K562 (cell line): ENCODE data around the gene PPP1R13L. TPM values are rescaled to one million over a fixed set of nuclear protein-coding genes. Genes with fewer than 3 reads are reported as not detected.

Source experiments
- POU5F1 ChIP-seq: fragments of 150-350 bp; IDR thresholded peaks from 2 replicates; pipeline ENCODE4 v1.6.1; 2014; ENCODE audit warnings: borderline replicate concordance, low read length, low read depth, mild to moderate bottlenecking; ENCODE audit not compliant: partially characterized antibody
- REST ChIP-seq, 2 experiments: fragments of 450-650 bp; formaldehyde crosslinking in 1 of 2; IDR thresholded peaks; 2 replicates each; pipeline versions ENCODE4 v1.4.0 to v1.6.1; 2014 to 2020; ENCODE audit warnings: mild to moderate bottlenecking in 2 of 2, borderline replicate concordance in 1 of 2, low read depth in 1 of 2
- ZBED1 ChIP-seq: IDR thresholded peaks from 2 replicates; pipeline ENCODE4 v1.6.1; 2014
- polyA plus RNA-seq, 8 experiments: library from polyadenylated mRNA; depleted of rRNA in 4 of 8; stranded (reverse) in 5 of 8; unstranded in 3 of 8; fragments of >200 nt; fragmentation: Nextera tagmentation in 2 of 8; fragmentation: Illumina TruSeq in 1 of 8; extraction: Ambion mirVana in 2 of 8; extraction: Trizol in 1 of 8; gene quantifications; 2 replicates each; pipeline versions ENCODE4 v1.2.1 to v1.2.3, GENCODE V29; 2011 to 2014; ENCODE audit warnings: inconsistent platforms in 1 of 8, missing spikeins in 1 of 8
- total RNA-seq, 7 experiments: library from RNA; depleted of rRNA in 6 of 7; stranded (reverse); fragments of >200 nt in 6 of 7; fragmentation: Illumina TruSeq in 2 of 7; extraction: Trizol in 2 of 7; gene quantifications; 2 replicates each; pipeline versions ENCODE4 v1.2.1 to v1.2.3, GENCODE V29; 2011 to 2021; ENCODE audit warnings: low replicate concordance in 1 of 7

PPP1R13L gene
- total and polyA plus RNA-seq, 9 of the 15 experiments (the other 6 are each of a cell fraction or from before 2014, with no cell fraction given) = 0.32 to 6.7 (median 2.0) TPM

DNA sequence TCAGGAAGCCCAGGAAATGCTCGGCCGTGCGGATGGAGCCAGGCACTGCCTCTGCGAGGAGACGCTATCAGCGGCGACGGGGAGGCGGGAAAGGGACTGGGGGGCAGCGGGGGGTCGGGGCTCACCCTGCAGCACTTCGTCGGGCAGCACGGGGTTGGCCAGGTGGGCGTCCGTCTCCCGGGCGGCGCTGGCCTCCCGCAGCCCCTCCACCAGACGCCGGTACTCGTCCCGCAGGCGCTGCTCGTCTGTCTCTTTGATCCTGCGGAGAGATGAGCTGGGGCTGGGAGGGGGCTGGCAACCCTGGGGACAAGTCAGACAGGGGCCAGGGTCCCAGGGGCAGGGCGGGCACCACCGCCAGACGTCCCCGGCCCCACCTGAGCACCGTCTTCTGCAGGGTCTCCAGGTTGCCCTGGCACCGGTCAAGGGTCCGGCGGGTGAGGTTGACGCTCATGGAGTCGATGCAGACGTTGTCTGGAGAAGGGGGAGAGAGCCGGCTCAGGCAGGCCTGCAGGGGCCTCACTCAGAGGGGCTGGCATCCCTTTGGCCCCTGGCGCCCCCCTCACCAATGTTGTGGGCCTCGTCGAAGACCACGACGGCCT lies 40.9 kb downstream of the PPP1R13L start (continued):
- TF ChIP-seq REST (IDR thresholded peaks at IDR 0.05; ENCODE audit: borderline replicate concordance) = no peak
- TF ChIP-seq REST (CRISPR knock-in tag; IDR thresholded peaks at IDR 0.05; ENCODE audit: low read depth) = no peak
- no peak for TF ChIP-seq POU5F1
- no peak for TF ChIP-seq ZBED1
